Hepatocyte (in vitro differentiated cells): ENCODE data around the gene HOXB13. TPM values are rescaled to one million over a fixed set of nuclear protein-coding genes. Genes with fewer than 3 reads are reported as not detected.

ENCODE experiments used
- DNase-seq: peaks from one replicate; pipeline ENCODE4 v3.0.0-alpha.2; 2016; ENCODE audit warnings: low spot score
- H2AFZ ChIP-seq: fragments of 200-600 bp; sonication (generic); 2 replicates; pipeline ENCODE4 v1.6.0; 2016; ENCODE audit warnings: antibody characterized with exemption, mild to moderate bottlenecking
- H3K27ac ChIP-seq: fragments of 200-600 bp; sonication (generic); 2 replicates; pipeline ENCODE4 v1.5.1; 2016; ENCODE audit warnings: mild to moderate bottlenecking
- H3K27me3 ChIP-seq: fragments of 200-600 bp; sonication (generic); 2 replicates; pipeline ENCODE4 v1.6.1; 2016
- H3K36me3 ChIP-seq: fragments of 200-600 bp; sonication (generic); replicated peaks from 2 replicates; pipeline ENCODE4 v1.5.1; 2016; ENCODE audit warnings: low read depth; ENCODE audit not compliant: insufficient read depth
- H3K4me1 ChIP-seq: fragments of 200-600 bp; sonication (generic); 2 replicates; pipeline ENCODE4 v1.5.1; 2016; ENCODE audit warnings: mild to moderate bottlenecking, moderate library complexity; ENCODE audit not compliant: insufficient read depth
- H3K4me2 ChIP-seq: fragments of 200-600 bp; sonication (generic); 2 replicates; pipeline ENCODE4 v1.6.0; 2016
- H3K4me3 ChIP-seq: fragments of 200-600 bp; sonication (generic); 2 replicates; pipeline ENCODE4 v1.5.1; 2016; ENCODE audit warnings: mild to moderate bottlenecking
- H3K79me2 ChIP-seq: fragments of 200-600 bp; sonication (generic); 2 replicates; pipeline ENCODE4 v1.6.0; 2017; ENCODE audit warnings: mild to moderate bottlenecking
- H3K9me2 ChIP-seq: fragments of 200-600 bp; sonication (generic); replicated peaks from 2 replicates; pipeline ENCODE4 v1.6.0; 2017; ENCODE audit warnings: mild to moderate bottlenecking; ENCODE audit not compliant: insufficient read depth
- H3K9me3 ChIP-seq: fragments of 200-600 bp; sonication (generic); 2 replicates; pipeline ENCODE4 v1.5.1; 2016; ENCODE audit warnings: low read depth, mild to moderate bottlenecking
- H4K20me1 ChIP-seq: fragments of 200-600 bp; sonication (generic); 2 replicates; pipeline ENCODE4 v1.6.0; 2016; ENCODE audit warnings: mild to moderate bottlenecking; ENCODE audit not compliant: insufficient read depth, poor library complexity, severe bottlenecking
- EZH2 ChIP-seq: fragments of 200-600 bp; sonication (generic); IDR thresholded peaks from 2 replicates; pipeline ENCODE4 v1.6.1; 2016; ENCODE audit warnings: antibody characterized with exemption, mild to moderate bottlenecking, borderline replicate concordance
- EZH2phosphoT487 ChIP-seq: fragments of 200-600 bp; sonication (generic); IDR thresholded peaks from one replicate; pipeline ENCODE4 v1.6.1; 2018; ENCODE audit warnings: antibody characterized with exemption, mild to moderate bottlenecking, low read depth, moderate library complexity; ENCODE audit not compliant: unreplicated experiment, severe bottlenecking
- WGBS: methylation state at CpG from one replicate; pipeline ENCODE4 v1.1.6; 2016; ENCODE audit warnings: low lambda C conversion rate; ENCODE audit errors: missing lambda C conversion rate; 5-methylcytosine and 5-hydroxymethylcytosine counted together
- polyA plus RNA-seq: library from polyadenylated mRNA; unstranded; fragments of >200 nt; fragmentation: Nextera tagmentation; extraction: Ambion mirVana; gene quantifications from 2 replicates; pipeline ENCODE4 v1.2.1, GENCODE V29; 2016
- total RNA-seq: library from RNA; depleted of rRNA; stranded (reverse); fragments of >200 nt; gene quantifications from 2 replicates; pipeline ENCODE4 v1.2.3, GENCODE V29; 2014
- TF ChIP-seq, protein P1 (sequence below): fragments of 200-600 bp; sonication (generic); IDR thresholded peaks from 2 replicates; pipeline ENCODE4 v1.5.1; 2016; ENCODE audit warnings: antibody characterized with exemption, mild to moderate bottlenecking; ENCODE audit not compliant: poor library complexity

Gene HOXB13
- total and polyA plus RNA-seq, 2 experiments from 2014 or later: 0.13 to 0.28 TPM

DNA sequence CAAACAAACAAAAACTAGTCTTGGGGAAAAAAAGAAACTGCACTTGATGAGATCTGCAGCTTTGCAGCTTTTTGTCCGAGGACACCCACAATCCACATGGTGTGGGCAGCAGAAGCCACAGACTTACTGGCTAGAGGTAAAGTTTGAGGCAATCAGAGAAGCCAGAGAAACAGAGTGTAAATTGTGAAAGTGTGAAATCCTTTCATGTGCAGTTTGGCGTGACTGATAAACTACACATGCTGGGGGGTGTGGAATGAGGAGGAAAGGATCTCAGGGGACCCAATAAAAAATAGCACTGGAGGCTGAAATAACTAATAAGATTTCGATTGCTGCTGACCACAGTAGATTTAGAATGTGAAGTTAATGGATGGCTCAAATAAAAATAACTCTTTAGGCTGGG lies 42.4 kb upstream of the HOXB13 start:
- H3K36me3 ChIP-seq: no peaks in the 10 kb centered on the region
- 68% methylated on average over 3 of the region's 3 CpGs for WGBS
- no peak overlapping the region for H3K4me3 ChIP-seq
- H2AFZ ChIP-seq: no peak overlapping the region
- no peak overlapping the region for H3K27ac ChIP-seq
- H3K79me2 ChIP-seq: no peaks in the 10 kb centered on the region
- H3K4me2 ChIP-seq: no peak overlapping the region
- no peaks in the 10 kb centered on the region for H3K27me3 ChIP-seq
- H3K9me3 ChIP-seq: no peaks in the 10 kb centered on the region
- H4K20me1 ChIP-seq: no peaks in the 10 kb centered on the region
- no peaks in the 10 kb centered on the region for H3K4me1 ChIP-seq
- no peaks in the 10 kb centered on the region for H3K9me2 ChIP-seq
- DNase-seq: no peak
- TF ChIP-seq, protein P1, sequence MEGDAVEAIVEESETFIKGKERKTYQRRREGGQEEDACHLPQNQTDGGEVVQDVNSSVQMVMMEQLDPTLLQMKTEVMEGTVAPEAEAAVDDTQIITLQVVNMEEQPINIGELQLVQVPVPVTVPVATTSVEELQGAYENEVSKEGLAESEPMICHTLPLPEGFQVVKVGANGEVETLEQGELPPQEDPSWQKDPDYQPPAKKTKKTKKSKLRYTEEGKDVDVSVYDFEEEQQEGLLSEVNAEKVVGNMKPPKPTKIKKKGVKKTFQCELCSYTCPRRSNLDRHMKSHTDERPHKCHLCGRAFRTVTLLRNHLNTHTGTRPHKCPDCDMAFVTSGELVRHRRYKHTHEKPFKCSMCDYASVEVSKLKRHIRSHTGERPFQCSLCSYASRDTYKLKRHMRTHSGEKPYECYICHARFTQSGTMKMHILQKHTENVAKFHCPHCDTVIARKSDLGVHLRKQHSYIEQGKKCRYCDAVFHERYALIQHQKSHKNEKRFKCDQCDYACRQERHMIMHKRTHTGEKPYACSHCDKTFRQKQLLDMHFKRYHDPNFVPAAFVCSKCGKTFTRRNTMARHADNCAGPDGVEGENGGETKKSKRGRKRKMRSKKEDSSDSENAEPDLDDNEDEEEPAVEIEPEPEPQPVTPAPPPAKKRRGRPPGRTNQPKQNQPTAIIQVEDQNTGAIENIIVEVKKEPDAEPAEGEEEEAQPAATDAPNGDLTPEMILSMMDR: no peak
- TF ChIP-seq EZH2phosphoT487: no peak
- no peak for TF ChIP-seq EZH2

GRCh38 chr17:48769009-48769675 lies 40.6 kb upstream of the HOXB13 start:
- Histone ChIP-seq H3K9me2 (no peaks in the 10 kb centered on the region), H4K20me1 (no peaks in the 10 kb centered on the region), H3K79me2 (no peaks in the 10 kb centered on the region), H3K27ac (no peak overlapping the region), H3K4me2 (no peak overlapping the region), H2AFZ (no peak overlapping the region), H3K36me3 (no peaks in the 10 kb centered on the region), H3K4me1 (no peaks in the 10 kb centered on the region), H3K4me3 (no peak overlapping the region), H3K9me3 (no peaks in the 10 kb centered on the region), H3K27me3 (peaks cover 7% of the 10 kb centered on the region)
- 84% methylated on average over 5 of the region's 5 CpGs for WGBS
- no peak for DNase-seq
- TF ChIP-seq EZH2phosphoT487: no peak
- TF ChIP-seq, protein P1: no peak

- 46% methylated on average over 4 of the region's 4 CpGs for WGBS
- no peak overlapping the region for H3K4me2 ChIP-seq
- peaks cover 22% of the 10 kb centered on the region for H3K27me3 ChIP-seq
- no peaks in the 10 kb centered on the region for H3K4me1 ChIP-seq
- H3K9me2 ChIP-seq: no peaks in the 10 kb centered on the region
- no peak for TF ChIP-seq EZH2phosphoT487
- TF ChIP-seq, protein P1: no peak
- TF ChIP-seq EZH2: no peak
- H3K79me2 ChIP-seq: no peaks in the 10 kb centered on the region
- H4K20me1 ChIP-seq: no peaks in the 10 kb centered on the region
- no peaks in the 10 kb centered on the region for H3K9me3 ChIP-seq
- no peak for DNase-seq
- H3K36me3 ChIP-seq: no peaks in the 10 kb centered on the region
- no peak overlapping the region for H3K27ac ChIP-seq
- H2AFZ ChIP-seq: no peak overlapping the region
- no peak overlapping the region for H3K4me3 ChIP-seq
Observed at GRCh38 chr17:48767263-48767774, 38.8 kb upstream of the HOXB13 start.
